ENCODE results near the gene MATN3. TPM values are rescaled to one million over a fixed set of nuclear protein-coding genes. Genes with fewer than 3 reads are reported as not detected.

MATN3 gene
- total and polyA plus RNA-seq, 9 of the 15 experiments (the other 6 are each of a cell fraction or from before 2014, with no cell fraction given): not detected

GRCh38 chr2:19989667-19990415 lies 22.6 kb downstream of the MATN3 start, which contains the start of gene WDR35:
Gene WDR35, minus strand, starts transcription at chr2:19990105. Its CDS starts 90 bp downstream, at chr2:19990015.
- CTCF ChIA-PET (ENCODE audit: low intra/inter-chr PET ratio): interaction anchor here (0.7 kb wide), 1 partner anchor 749 kb away, joined by 4 read pairs; no protein-coding TSS in a partner anchor
- in situ Hi-C loops (cut with MboI) (no loop called here), intact Hi-C loops (cut with micrococcal nuclease) (no loop called here)
- Histone ChIP-seq H3K27me3 (ENCODE audit: control insufficient read depth in 2 of 2, insufficient read depth in 2 of 2, low read length in 2 of 2) (no peaks in the 10 kb centered on the region; a peak in 2 of 5 replicates), H3K36me3 (ENCODE audit: control insufficient read depth, insufficient read depth, low read length) (peaks cover 4% of the 10 kb centered on the region; the same call in 2 of the 3 replicates), H3K9me1 (ENCODE audit: control insufficient read depth, insufficient read depth, low read length) (no peaks in the 10 kb centered on the region), H3K9ac (ENCODE audit: insufficient read depth in 1 of 2, low read depth in 2 of 2, low read length in 2 of 2) (peak within 1 kb of the TSS; percentile 54 to 91), H3K79me2 (ENCODE audit: control insufficient read depth, insufficient read depth, low read length) (peaks cover 11% of the 10 kb centered on the region; the same call in 1 of the 3 replicates), H3K27ac (ENCODE audit: extremely low read depth, low read depth, low read length) (peak within 1 kb of the TSS; percentile 30; the same call in 2 of the 3 replicates), H3K9me3 (replicated peaks; ENCODE audit: control insufficient read depth, insufficient read depth, low read depth, low read length) (no peaks in the 10 kb centered on the region), H3K4me1 (replicated peaks in 1 of 2; ENCODE audit: control insufficient read depth in 2 of 2, insufficient read depth in 2 of 2, low read length in 2 of 2) (peaks cover 0 to 9% of the 10 kb centered on the region in 2 experiments; a peak in 2 of 5 replicates), H2AFZ (ENCODE audit: low read depth, low read length) (peak within 1 kb of the TSS; percentile 96), H3K4me3 (peak within 1 kb of the TSS; percentile 74), H3K4me2 (ENCODE audit: insufficient read depth, low read length) (peak within 1 kb of the TSS; percentile 88), H4K20me1 (replicated peaks; ENCODE audit: control insufficient read depth, insufficient read depth, low read length) (no peaks in the 10 kb centered on the region)
- peak; percentile 88 to 95 (median 94) for DNase-seq (ENCODE audit: extremely low read depth in 1 of 4, low spot score in 3 of 4)
- 11% methylated on average over 46 of the region's 70 CpGs for WGBS (ENCODE audit: insufficient coverage, low coverage, missing lambda C conversion rate)
- ATAC-seq: peak; percentile 97
- BruUV-seq (replicated peaks): no TSS peak
- POLR2A ChIA-PET: interaction anchor here (0.6 to 1.4 kb wide), 2 partner anchors 15 to 21 kb away, joined by 4 to 5 read pairs; no protein-coding TSS in a partner anchor
- peak; percentile 61 for FAIRE-seq
- TF ChIP-seq TAF15 (IDR thresholded peaks at IDR 0.05; ENCODE audit: low read depth, low read length): no peak
- TF ChIP-seq ZKSCAN3 (CRISPR knock-in tag; IDR thresholded peaks at IDR 0.05): no peak
- no peak for TF ChIP-seq FOXO4 (CRISPR knock-in tag; IDR thresholded peaks at IDR 0.05)
- no peak for TF ChIP-seq RBM25 (IDR thresholded peaks at IDR 0.05; ENCODE audit: low read depth, low read length, severe bottlenecking)
- TF ChIP-seq ETV1 (tag; conservative IDR thresholded peaks at IDR 0.05; ENCODE audit: low read depth): peak; percentile 66
- TF ChIP-seq MAZ (CRISPR knock-in tag; conservative IDR thresholded peaks at IDR 0.05 in 1 of 2, IDR thresholded peaks at IDR 0.05 in 1 of 2): peak in 1 of 2 experiments; percentile 40; a peak in 1 of 4 replicates
- peak; percentile 25 to 51; a peak in 2 of 4 replicates for TF ChIP-seq SIN3A (IDR thresholded peaks at IDR 0.05; ENCODE audit: borderline replicate concordance in 2 of 2, control insufficient read depth in 1 of 2, low read depth in 2 of 2, low read length in 2 of 2)
- TF ChIP-seq BCLAF1 (IDR thresholded peaks at IDR 0.05; ENCODE audit: borderline replicate concordance in 1 of 2, control insufficient read depth in 1 of 2, low read depth in 2 of 2, low read length in 1 of 2): no peak
- peak; percentile 96 for TF ChIP-seq L3MBTL2 (IDR thresholded peaks at IDR 0.05)
- peak; percentile 81 for TF ChIP-seq RBBP5 (IDR thresholded peaks at IDR 0.05; ENCODE audit: borderline replicate concordance, insufficient read depth, low read length, poor library complexity, severe bottlenecking)
- no peak for TF ChIP-seq NFE2L1 (tag; IDR thresholded peaks at IDR 0.05; ENCODE audit: borderline replicate concordance, low read depth)
- no peak for TF ChIP-seq ZNF644 (tag; IDR thresholded peaks at IDR 0.05; ENCODE audit: low read depth)
- TF ChIP-seq BRF1 (IDR thresholded peaks at IDR 0.05; ENCODE audit: borderline replicate concordance, extremely low read depth, insufficient read length): no peak
- TF ChIP-seq FOXK2 (conservative IDR thresholded peaks at IDR 0.05 in 1 of 2, IDR thresholded peaks at IDR 0.05 in 1 of 2; ENCODE audit: low read depth in 2 of 2): 0 out of 4 replicates have a peak, but pooled peaks of 1 of the 2 experiments have one; percentile 9
- TF ChIP-seq ZNF384 (IDR thresholded peaks at IDR 0.05; ENCODE audit: low read depth, low read length): no peak

Measured in K562 (cell line).